Measurements from ENCODE around the gene MMP23B. TPM values are rescaled to one million over a fixed set of nuclear protein-coding genes. Genes with fewer than 3 reads are reported as not detected.

Gene MMP23B
- polyA plus RNA-seq, 3 donors: 0.21 to 1.5 (median 0.24) TPM

GRCh38 chr1:1618396-1619068 is 13.4 kb upstream of the MMP23B start:
- Histone ChIP-seq H3K27ac (ENCODE audit: low read depth in 1 of 2, low read length in 2 of 2) (no peak overlapping the region), H2AFZ (ENCODE audit: insufficient read depth, low read depth, low read length, poor library complexity, severe bottlenecking) (no peak overlapping the region), H3K27me3 (ENCODE audit: control insufficient read depth in 2 of 2, insufficient read depth in 2 of 2, low read length in 2 of 2) (no peaks in the 10 kb centered on the region), H3K9ac (ENCODE audit: insufficient read depth, low read length, poor library complexity, severe bottlenecking) (no peak overlapping the region), H3K9me3 (replicated peaks in 1 of 2; ENCODE audit: control insufficient read depth in 1 of 2, insufficient read depth in 1 of 2, low read length in 2 of 2) (no peaks in the 10 kb centered on the region), H3K4me1 (ENCODE audit: control insufficient read depth in 1 of 2, insufficient read depth in 2 of 2, low read length in 2 of 2) (peaks cover 23 to 28% of the 10 kb centered on the region in 2 donors), H4K20me1 (ENCODE audit: insufficient read depth, low read length) (peaks cover 12% of the 10 kb centered on the region), H3K4me3 (replicated peaks in 1 of 3; ENCODE audit: low read depth in 2 of 3, low read length in 3 of 3) (no peak overlapping the region), H3K79me2 (ENCODE audit: insufficient read depth, low read length) (peaks cover 15% of the 10 kb centered on the region), H3K36me3 (replicated peaks in 1 of 2; ENCODE audit: control insufficient read depth in 1 of 2, insufficient read depth in 2 of 2, low read length in 2 of 2) (peaks cover 0 to 5% of the 10 kb centered on the region in 2 donors), H3K4me2 (replicated peaks; ENCODE audit: extremely low read depth, low read length, poor library complexity, severe bottlenecking) (no peak overlapping the region)
- H3K9me3 Mint-ChIP-seq: peaks cover 0 to 2% (median 0%) of the 10 kb centered on the region in 7 donors
- peaks cover 0 to 6% (median 0%) of the 10 kb centered on the region in 3 donors for H3K27me3 Mint-ChIP-seq (ENCODE audit: low read depth in 3 of 3)
- H3K27ac Mint-ChIP-seq: no peak overlapping the region
- H3K4me3 Mint-ChIP-seq: no peak overlapping the region
- 100% methylated on average over 8 of the region's 9 CpGs for WGBS (ENCODE audit: insufficient coverage)
- no peak for TF ChIP-seq CTCF (IDR thresholded peaks at IDR 0.05)
- peaks cover 9 to 11% of the 10 kb centered on the region in 2 donors for H3K36me3 Mint-ChIP-seq
- no peak for DNase-seq
- intact Hi-C loops (cut with micrococcal nuclease): no loop called here
- H3K4me1 Mint-ChIP-seq: peaks cover 26% of the 10 kb centered on the region

DNA sequence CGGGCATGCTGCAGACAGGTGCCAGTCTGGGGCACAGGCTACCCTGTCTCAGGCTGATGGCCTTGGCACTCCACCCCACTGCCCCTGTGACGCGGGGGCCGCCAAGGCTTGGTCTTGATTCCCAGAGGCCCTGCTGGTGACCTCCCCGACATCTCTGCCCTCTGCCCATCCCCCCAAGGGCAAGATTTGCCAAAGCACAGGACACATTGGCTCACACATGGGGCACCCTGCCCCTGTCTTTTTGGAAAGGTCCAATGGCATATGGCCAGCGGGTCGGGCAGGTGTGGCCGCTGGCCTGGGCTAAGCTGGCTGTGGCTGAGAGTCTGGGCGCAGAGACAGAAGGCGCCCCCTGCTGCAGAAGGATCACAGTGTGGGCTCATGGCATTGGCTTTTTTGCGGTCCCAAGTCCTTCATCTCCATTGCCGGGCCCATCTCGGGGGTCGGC is 12.0 kb upstream of the MMP23B start:
- Histone ChIP-seq H3K79me2 (ENCODE audit: insufficient read depth, low read length) (peaks cover 12% of the 10 kb centered on the region), H3K4me2 (replicated peaks; ENCODE audit: extremely low read depth, low read length, poor library complexity, severe bottlenecking) (no peak overlapping the region), H3K4me1 (ENCODE audit: control insufficient read depth in 1 of 2, insufficient read depth in 2 of 2, low read length in 2 of 2) (peaks cover 9 to 14% of the 10 kb centered on the region in 2 donors), H3K36me3 (replicated peaks in 1 of 2; ENCODE audit: control insufficient read depth in 1 of 2, insufficient read depth in 2 of 2, low read length in 2 of 2) (peaks cover 0 to 5% of the 10 kb centered on the region in 2 donors), H3K9me3 (replicated peaks in 1 of 2; ENCODE audit: control insufficient read depth in 1 of 2, insufficient read depth in 1 of 2, low read length in 2 of 2) (no peaks in the 10 kb centered on the region), H3K4me3 (replicated peaks in 1 of 3; ENCODE audit: low read depth in 2 of 3, low read length in 3 of 3) (no peak overlapping the region), H3K27me3 (ENCODE audit: control insufficient read depth in 2 of 2, insufficient read depth in 2 of 2, low read length in 2 of 2) (no peaks in the 10 kb centered on the region), H4K20me1 (ENCODE audit: insufficient read depth, low read length) (peaks cover 12% of the 10 kb centered on the region), H3K9ac (ENCODE audit: insufficient read depth, low read length, poor library complexity, severe bottlenecking) (no peak overlapping the region), H2AFZ (ENCODE audit: insufficient read depth, low read depth, low read length, poor library complexity, severe bottlenecking) (no peak overlapping the region), H3K27ac (ENCODE audit: low read depth in 1 of 2, low read length in 2 of 2) (no peak overlapping the region)
- H3K27ac Mint-ChIP-seq: peak overlapping the region in 1 of 7 donors; percentile 48
- peaks cover 12% of the 10 kb centered on the region for H3K4me1 Mint-ChIP-seq
- peaks cover 9 to 13% of the 10 kb centered on the region in 2 donors for H3K36me3 Mint-ChIP-seq
- intact Hi-C loops (cut with micrococcal nuclease): no loop called here
- no peak for DNase-seq
- TF ChIP-seq CTCF (IDR thresholded peaks at IDR 0.05): no peak
- no peak overlapping the region for H3K4me3 Mint-ChIP-seq
- 96% methylated on average over 14 of the region's 14 CpGs for WGBS (ENCODE audit: insufficient coverage)
- H3K9me3 Mint-ChIP-seq: peaks cover 0 to 2% (median 0%) of the 10 kb centered on the region in 7 donors
- peaks cover 0 to 3% (median 1%) of the 10 kb centered on the region in 3 donors for H3K27me3 Mint-ChIP-seq (ENCODE audit: low read depth in 3 of 3)

Measured in CD14-positive monocyte (primary cell).